Activated naive CD8-positive, alpha-beta T cell treated with anti-CD3 and anti-CD28 coated beads for 36 hours (primary cell): Measurements from ENCODE around the gene SERTAD1. TPM values are rescaled to one million over a fixed set of nuclear protein-coding genes. Genes with fewer than 3 reads are reported as not detected.

Experiments used
- DNase-seq: peaks from one replicate; pipeline ENCODE4 v3.0.0; 2021
- H3K27ac Mint-ChIP-seq: one replicate; pipeline ENCODE4 v1.8.0; 2022; ENCODE audit warnings: mild to moderate bottlenecking, moderate library complexity, mixed read lengths
- H3K27me3 Mint-ChIP-seq: one replicate; pipeline ENCODE4 v1.8.0; 2022; ENCODE audit warnings: mild to moderate bottlenecking, mixed read lengths
- H3K36me3 Mint-ChIP-seq: one replicate; pipeline ENCODE4 v1.8.0; 2021; ENCODE audit warnings: mild to moderate bottlenecking, mixed read lengths
- H3K4me1 Mint-ChIP-seq: one replicate; pipeline ENCODE4 v1.8.0; 2021; ENCODE audit warnings: mixed read lengths
- H3K4me3 Mint-ChIP-seq: one replicate; pipeline ENCODE4 v1.8.0; 2022; ENCODE audit warnings: mild to moderate bottlenecking, moderate library complexity, mixed read lengths
- H3K9me3 Mint-ChIP-seq: one replicate; pipeline ENCODE4 v1.8.0; 2022; ENCODE audit warnings: mixed read lengths
- total RNA-seq, 2 experiments: library from RNA; stranded (reverse); gene quantifications; one replicate each; pipeline ENCODE4 v1.2.3, GENCODE V29; 2021

SERTAD1 gene
- total RNA-seq, 2 experiments from 2014 or later = 10.0 TPM

DNA sequence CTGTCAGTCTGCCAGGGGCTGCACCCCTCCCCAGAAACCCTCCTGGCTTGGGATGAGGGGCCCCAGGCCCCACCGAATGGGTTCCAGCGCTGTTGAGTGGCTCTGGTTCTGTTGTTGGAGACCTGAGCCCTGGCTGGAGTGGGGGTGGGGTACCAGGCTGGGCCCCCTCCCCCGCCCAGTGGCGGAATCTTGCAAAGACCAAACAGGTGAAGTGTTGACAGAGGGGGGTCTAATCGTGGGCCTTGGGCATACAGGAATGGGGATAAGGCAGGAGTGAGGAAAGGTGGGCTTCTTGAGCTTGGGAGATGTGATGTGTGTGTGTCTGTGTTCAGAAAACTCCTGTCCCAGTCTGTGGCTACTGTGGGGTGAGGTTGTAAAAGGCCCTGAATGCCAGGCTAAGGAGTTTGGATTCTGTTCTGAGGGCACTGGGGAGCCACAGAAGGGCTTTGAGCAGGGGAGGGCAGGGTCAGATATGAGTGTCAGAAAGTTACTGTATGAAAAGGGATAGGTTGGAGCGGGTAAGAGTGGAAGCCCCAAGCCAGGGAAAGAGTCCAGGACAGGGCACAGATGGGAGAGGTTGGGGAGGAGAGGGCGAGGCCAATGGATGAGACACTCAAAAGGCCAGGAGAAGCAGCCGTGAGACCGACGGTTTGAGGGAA lies 35.6 kb downstream of the SERTAD1 start, which contains the start of gene HIPK4:
Gene HIPK4, minus strand, starts transcription at position 98 of the 659 bp plus-strand sequence. CDS start 279 bp downstream, outside the sequence.
- no peaks in the 10 kb centered on the region for H3K4me1 Mint-ChIP-seq
- DNase-seq = no peak
- no peaks in the 10 kb centered on the region for H3K9me3 Mint-ChIP-seq
- no peaks in the 10 kb centered on the region for H3K27me3 Mint-ChIP-seq
- no peak within 1 kb of the TSS for H3K27ac Mint-ChIP-seq
- H3K36me3 Mint-ChIP-seq = no peaks in the 10 kb centered on the region
- H3K4me3 Mint-ChIP-seq = no peak within 1 kb of the TSS

DNA sequence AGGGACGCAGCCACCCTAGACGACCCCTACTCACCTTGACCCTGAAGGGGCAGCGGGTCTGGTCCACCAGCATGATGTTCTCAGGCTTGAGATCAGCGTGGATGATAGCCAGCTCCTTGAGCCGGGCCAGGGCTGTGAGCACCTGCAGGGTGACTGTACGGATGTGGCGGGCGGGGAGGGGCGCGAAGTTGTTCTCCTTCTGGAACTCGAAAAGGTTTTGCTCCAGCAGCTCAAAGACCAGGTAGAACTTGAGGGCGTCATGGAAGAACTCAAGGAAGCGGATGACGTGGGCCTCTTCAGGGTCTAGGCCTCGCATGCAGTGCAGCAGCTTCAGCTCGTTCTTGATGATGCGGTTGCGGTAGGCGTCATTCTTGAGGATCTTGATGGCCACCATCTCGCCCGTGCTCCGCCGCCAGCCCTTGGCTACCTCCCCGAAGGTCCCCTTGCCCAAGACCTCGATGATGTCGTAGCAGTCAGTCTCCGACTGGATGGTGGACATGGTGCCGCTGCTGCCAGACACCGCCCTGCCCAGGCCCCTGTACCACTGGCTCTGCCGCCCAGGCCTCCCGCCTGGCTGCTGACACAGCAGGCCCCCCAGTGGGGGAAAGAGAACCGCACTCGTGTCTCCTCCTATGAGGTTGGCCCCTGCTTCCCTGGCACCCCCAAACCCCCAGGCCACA lies 36.2 kb downstream of the SERTAD1 start:
- no peaks in the 10 kb centered on the region for H3K9me3 Mint-ChIP-seq
- H3K36me3 Mint-ChIP-seq = no peaks in the 10 kb centered on the region
- no peaks in the 10 kb centered on the region for H3K4me1 Mint-ChIP-seq
- H3K4me3 Mint-ChIP-seq = no peak overlapping the region
- no peak for DNase-seq
- no peaks in the 10 kb centered on the region for H3K27me3 Mint-ChIP-seq
- no peak overlapping the region for H3K27ac Mint-ChIP-seq

DNA sequence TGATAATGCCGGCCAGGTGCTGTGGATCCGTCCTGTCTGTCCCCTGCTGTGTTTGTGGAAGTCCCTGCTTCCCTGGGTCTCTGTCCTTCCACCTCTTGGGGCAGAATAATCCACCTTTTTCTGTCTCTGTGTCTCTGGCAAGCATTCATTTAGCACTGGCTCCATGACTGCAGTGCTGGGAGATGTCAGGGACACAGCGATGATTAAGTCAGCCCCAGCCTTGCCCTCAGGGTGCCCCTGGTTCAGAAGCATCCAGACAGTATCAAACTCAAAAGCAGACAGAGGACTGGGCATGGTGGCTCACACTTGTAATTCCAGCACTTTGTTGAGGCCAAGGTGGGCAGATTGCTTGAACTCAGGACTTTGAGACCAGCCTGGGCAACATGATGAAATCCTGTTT lies 37.3 kb downstream of the SERTAD1 start:
- Mint-ChIP-seq H3K4me1 (no peaks in the 10 kb centered on the region), H3K9me3 (no peaks in the 10 kb centered on the region)

GRCh38 chr19:40387155-40387554 lies 38.6 kb downstream of the SERTAD1 start:
- no peaks in the 10 kb centered on the region for H3K4me1 Mint-ChIP-seq
- H3K27me3 Mint-ChIP-seq = no peaks in the 10 kb centered on the region
- no peaks in the 10 kb centered on the region for H3K9me3 Mint-ChIP-seq
- no peak for DNase-seq
- no peak overlapping the region for H3K4me3 Mint-ChIP-seq
- no peak overlapping the region for H3K27ac Mint-ChIP-seq
- H3K36me3 Mint-ChIP-seq = no peaks in the 10 kb centered on the region

More for the DNA sequence above, 37.3 kb downstream of the SERTAD1 start:
- Mint-ChIP-seq H3K27ac (no peak overlapping the region), H3K27me3 (no peaks in the 10 kb centered on the region), H3K36me3 (no peaks in the 10 kb centered on the region), H3K4me3 (no peak overlapping the region)
- no peak for DNase-seq

DNA sequence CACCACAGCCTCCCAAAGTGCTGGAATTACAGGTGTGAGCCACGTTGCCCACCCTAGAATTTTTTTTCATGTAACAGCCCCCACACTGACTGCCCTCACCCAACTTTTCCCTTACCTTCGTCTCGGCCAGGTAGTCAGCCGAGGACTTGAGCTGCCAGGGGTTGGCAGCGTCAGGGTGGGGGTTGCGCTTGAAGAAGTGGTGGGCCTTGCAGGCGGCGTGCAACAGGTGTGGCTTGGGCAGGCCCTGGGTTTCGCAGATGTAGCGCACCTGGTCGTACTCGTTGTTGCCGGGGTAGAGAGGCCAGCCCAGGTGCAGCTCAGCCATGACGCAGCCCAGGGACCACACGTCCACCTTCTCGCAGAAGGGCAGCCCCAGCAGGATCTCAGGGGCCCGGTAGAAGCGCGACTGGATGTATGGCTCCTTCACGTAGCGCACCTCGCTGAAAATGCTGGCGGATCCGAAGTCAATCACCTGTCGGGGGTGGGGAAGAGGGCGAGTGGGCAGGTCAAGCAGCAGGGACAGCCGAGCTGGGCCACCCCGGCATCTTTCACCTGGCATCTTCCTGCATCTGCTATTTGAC lies 42.0 kb downstream of the SERTAD1 start:
- no peak overlapping the region for H3K27ac Mint-ChIP-seq
- no peak for DNase-seq
- no peaks in the 10 kb centered on the region for H3K27me3 Mint-ChIP-seq
- no peak overlapping the region for H3K4me3 Mint-ChIP-seq
- H3K9me3 Mint-ChIP-seq = no peaks in the 10 kb centered on the region
- no peaks in the 10 kb centered on the region for H3K4me1 Mint-ChIP-seq
- no peaks in the 10 kb centered on the region for H3K36me3 Mint-ChIP-seq

- no peaks in the 10 kb centered on the region for H3K27me3 Mint-ChIP-seq
- no peaks in the 10 kb centered on the region for H3K9me3 Mint-ChIP-seq
- H3K27ac Mint-ChIP-seq = no peak overlapping the region
- H3K4me1 Mint-ChIP-seq = no peaks in the 10 kb centered on the region
- no peaks in the 10 kb centered on the region for H3K36me3 Mint-ChIP-seq
- no peak for DNase-seq
- H3K4me3 Mint-ChIP-seq = no peak overlapping the region
Observed at GRCh38 chr19:40381321-40381720, 44.5 kb downstream of the SERTAD1 start.

DNA sequence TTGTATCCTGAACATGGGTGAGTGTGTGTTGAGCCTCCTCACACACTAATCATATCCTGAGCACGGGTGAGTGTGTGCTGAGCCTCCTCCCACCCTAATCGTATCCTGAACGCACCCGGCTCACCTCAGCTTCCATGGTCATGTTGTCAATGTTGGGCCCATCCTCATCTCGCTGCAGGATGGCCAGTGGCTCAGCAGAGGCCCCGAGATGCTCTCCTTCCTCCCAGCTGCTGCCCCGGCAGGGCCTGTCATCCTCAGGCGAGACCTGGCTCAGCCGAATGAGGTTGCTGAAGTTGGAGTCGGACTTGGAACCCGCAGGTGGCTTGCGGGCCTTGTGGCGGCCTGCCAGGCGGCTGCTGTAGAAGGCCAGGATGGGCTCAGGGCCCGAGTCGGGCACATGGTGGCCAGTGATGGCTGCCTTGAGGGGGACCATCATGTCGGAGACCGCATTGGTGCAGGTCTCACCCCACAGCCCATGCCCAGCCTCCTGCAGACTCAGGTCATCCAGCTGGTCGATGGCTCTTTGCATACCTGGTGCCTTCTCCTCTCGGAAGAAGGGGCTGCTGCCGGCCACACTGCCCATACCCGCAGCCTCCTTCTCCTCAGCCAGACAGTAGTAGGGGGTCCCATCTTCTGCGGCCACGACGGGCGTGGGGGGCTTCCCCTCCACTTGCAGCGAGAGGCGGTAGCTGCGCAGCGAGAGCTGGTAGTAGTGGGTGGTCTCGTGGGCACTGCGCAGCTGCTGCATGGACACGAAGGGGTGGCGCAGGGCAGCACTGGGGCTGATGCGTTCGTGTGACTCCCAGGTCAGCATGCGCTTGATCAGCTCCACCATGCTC lies 45.4 kb downstream of the SERTAD1 start:
- H3K4me1 Mint-ChIP-seq = no peaks in the 10 kb centered on the region
- no peaks in the 10 kb centered on the region for H3K9me3 Mint-ChIP-seq
- no peaks in the 10 kb centered on the region for H3K36me3 Mint-ChIP-seq
- no peaks in the 10 kb centered on the region for H3K27me3 Mint-ChIP-seq
- DNase-seq = no peak
- H3K4me3 Mint-ChIP-seq = no peak overlapping the region
- no peak overlapping the region for H3K27ac Mint-ChIP-seq

GRCh38 chr19:40379446-40380198 lies 46.2 kb downstream of the SERTAD1 start:
- H3K4me3 Mint-ChIP-seq = no peak overlapping the region

DNA sequence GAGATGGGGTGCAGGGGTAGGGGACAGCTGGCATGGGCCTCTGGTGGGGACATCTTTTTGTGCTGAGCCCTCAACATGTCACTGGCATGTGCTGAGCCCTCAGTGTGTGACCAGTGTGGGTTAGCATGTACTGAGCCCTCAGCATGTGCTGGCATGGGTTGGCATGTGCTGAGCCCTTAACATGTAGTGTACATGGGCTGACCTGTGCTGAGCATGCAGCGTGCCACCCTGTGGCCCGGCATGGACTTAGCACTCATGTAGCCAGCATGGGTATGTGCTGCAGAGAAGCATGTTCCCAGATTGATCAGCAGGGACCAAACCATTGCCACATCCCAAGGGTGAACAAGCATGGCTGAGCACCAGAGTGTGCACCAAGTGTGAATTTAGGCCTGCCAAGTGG lies 47.3 kb downstream of the SERTAD1 start:
- Mint-ChIP-seq H3K36me3 (peaks cover 2% of the 10 kb centered on the region), H3K27ac (no peak overlapping the region), H3K9me3 (no peaks in the 10 kb centered on the region), H3K4me3 (no peak overlapping the region), H3K27me3 (no peaks in the 10 kb centered on the region), H3K4me1 (no peaks in the 10 kb centered on the region)
- DNase-seq = no peak

More at GRCh38 chr19:40379446-40380198, 46.2 kb downstream of the SERTAD1 start:
- peaks cover under 1% of the 10 kb centered on the region for H3K36me3 Mint-ChIP-seq
- H3K9me3 Mint-ChIP-seq = no peaks in the 10 kb centered on the region
- DNase-seq = no peak
- no peaks in the 10 kb centered on the region for H3K27me3 Mint-ChIP-seq
- H3K27ac Mint-ChIP-seq = no peak overlapping the region
- no peaks in the 10 kb centered on the region for H3K4me1 Mint-ChIP-seq

GRCh38 chr19:40377876-40378385 lies 47.9 kb downstream of the SERTAD1 start:
- no peak overlapping the region for H3K27ac Mint-ChIP-seq
- peaks cover 3% of the 10 kb centered on the region for H3K4me1 Mint-ChIP-seq
- H3K4me3 Mint-ChIP-seq = no peak overlapping the region
- no peaks in the 10 kb centered on the region for H3K9me3 Mint-ChIP-seq
- no peak for DNase-seq
- peaks cover 2% of the 10 kb centered on the region for H3K36me3 Mint-ChIP-seq
- no peaks in the 10 kb centered on the region for H3K27me3 Mint-ChIP-seq

DNA sequence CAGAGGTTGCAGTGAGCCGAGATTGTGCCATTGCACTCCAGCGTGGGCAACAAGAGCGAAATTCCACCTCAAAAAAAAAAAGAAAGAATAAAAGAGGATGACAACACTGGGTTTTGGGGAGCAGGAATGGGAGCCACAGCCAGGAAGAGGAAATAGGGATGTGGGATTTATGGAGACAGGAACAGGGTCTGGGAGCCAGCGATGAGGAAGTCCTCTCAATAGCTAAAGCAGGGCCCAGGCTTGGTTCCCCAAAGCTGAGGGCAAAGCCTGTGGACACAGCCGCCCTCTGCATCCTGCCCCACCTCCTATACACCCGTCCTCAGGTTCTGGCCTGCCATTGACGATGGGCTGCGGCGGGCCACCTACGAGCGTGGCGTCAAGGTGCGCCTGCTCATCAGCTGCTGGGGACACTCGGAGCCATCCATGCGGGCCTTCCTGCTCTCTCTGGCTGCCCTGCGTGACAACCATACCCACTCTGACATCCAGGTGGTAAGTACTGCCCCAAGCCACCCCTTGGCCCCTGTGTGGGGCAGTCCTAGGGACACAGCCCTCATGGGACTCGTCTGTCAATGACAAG lies 49.4 kb downstream of the SERTAD1 start:
- Mint-ChIP-seq H3K4me3 (no peak overlapping the region), H3K36me3 (peaks cover 2% of the 10 kb centered on the region), H3K4me1 (peaks cover 4% of the 10 kb centered on the region), H3K27me3 (no peaks in the 10 kb centered on the region), H3K27ac (no peak overlapping the region), H3K9me3 (no peaks in the 10 kb centered on the region)
- no peak for DNase-seq

DNA sequence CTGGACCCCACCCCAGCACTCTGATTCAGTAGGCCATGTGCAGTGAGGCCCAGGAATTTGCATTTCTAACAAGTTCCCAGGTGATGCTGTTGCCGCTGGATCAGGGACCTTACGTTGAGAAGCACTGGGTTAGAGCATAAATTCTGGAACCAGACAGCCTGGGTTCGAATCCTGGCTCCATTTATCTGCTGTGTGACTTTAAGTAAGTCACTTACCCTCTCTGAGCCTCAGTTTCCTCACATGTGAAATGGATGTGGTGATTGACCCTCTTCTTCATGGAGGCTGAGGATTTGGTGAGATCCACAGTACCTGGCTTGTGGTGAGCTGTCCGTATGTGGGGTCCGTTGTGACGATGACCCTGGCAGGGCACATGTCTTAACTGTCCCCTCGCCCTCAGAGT lies 51.7 kb downstream of the SERTAD1 start:
- H3K27ac Mint-ChIP-seq = no peak overlapping the region

GRCh38 chr19:40371802-40372122 lies 54.0 kb downstream of the SERTAD1 start:
- Mint-ChIP-seq H3K9me3 (no peaks in the 10 kb centered on the region), H3K4me1 (peaks cover 4% of the 10 kb centered on the region), H3K27me3 (no peaks in the 10 kb centered on the region), H3K36me3 (peaks cover 2% of the 10 kb centered on the region), H3K27ac (no peak overlapping the region), H3K4me3 (no peak overlapping the region)
- no peak for DNase-seq

More for the DNA sequence above, 51.7 kb downstream of the SERTAD1 start:
- Mint-ChIP-seq H3K4me1 (peaks cover 4% of the 10 kb centered on the region), H3K4me3 (no peak overlapping the region), H3K27me3 (no peaks in the 10 kb centered on the region), H3K36me3 (peaks cover 2% of the 10 kb centered on the region), H3K9me3 (no peaks in the 10 kb centered on the region)
- DNase-seq = no peak
